ENCODE measurements around the gene AP1S1.

The AP1S1 gene

GRCh38 chr7:101185258-101185839 lies 31.1 kb downstream of the AP1S1 start:
- DNase-seq (ENCODE audit: low read depth): no peak
- TF ChIP-seq CTCF (IDR thresholded peaks at IDR 0.05; ENCODE audit: control insufficient read depth, insufficient read depth, low read depth, low read length, missing control alignments): no peak
- no peak overlapping the region for H3K4me3 ChIP-seq (ENCODE audit: control insufficient read depth, low read depth, low read length)

- DNase-seq (ENCODE audit: low read depth): no peak
- H3K4me3 ChIP-seq (ENCODE audit: control insufficient read depth, low read depth, low read length): no peak overlapping the region
- no peak for TF ChIP-seq CTCF (IDR thresholded peaks at IDR 0.05; ENCODE audit: control insufficient read depth, insufficient read depth, low read depth, low read length, missing control alignments)
These were observed 31.9 kb downstream of the AP1S1 start for GRCh38 chr7:101186194-101186593.

GRCh38 chr7:101186844-101187428 lies 32.7 kb downstream of the AP1S1 start:
- no peak for TF ChIP-seq CTCF (IDR thresholded peaks at IDR 0.05; ENCODE audit: control insufficient read depth, insufficient read depth, low read depth, low read length, missing control alignments)
- no peak for DNase-seq (ENCODE audit: low read depth)
- H3K4me3 ChIP-seq (ENCODE audit: control insufficient read depth, low read depth, low read length): no peak overlapping the region

- H3K4me3 ChIP-seq (ENCODE audit: control insufficient read depth, low read depth, low read length): no peak overlapping the region
- DNase-seq (ENCODE audit: low read depth): no peak
- TF ChIP-seq CTCF (IDR thresholded peaks at IDR 0.05; ENCODE audit: control insufficient read depth, insufficient read depth, low read depth, low read length, missing control alignments): no peak
These were observed 34.8 kb downstream of the AP1S1 start for GRCh38 chr7:101189109-101189508.

- no peak overlapping the region for H3K4me3 ChIP-seq (ENCODE audit: control insufficient read depth, low read depth, low read length)
- no peak for TF ChIP-seq CTCF (IDR thresholded peaks at IDR 0.05; ENCODE audit: control insufficient read depth, insufficient read depth, low read depth, low read length, missing control alignments)
- DNase-seq (ENCODE audit: low read depth): no peak
These were observed 41.6 kb downstream of the AP1S1 start for GRCh38 chr7:101195884-101196283.

GRCh38 chr7:101197991-101198390 lies 43.7 kb downstream of the AP1S1 start:
- H3K4me3 ChIP-seq (ENCODE audit: control insufficient read depth, low read depth, low read length): no peak overlapping the region
- no peak for TF ChIP-seq CTCF (IDR thresholded peaks at IDR 0.05; ENCODE audit: control insufficient read depth, insufficient read depth, low read depth, low read length, missing control alignments)
- DNase-seq (ENCODE audit: low read depth): no peak
